Progenitor cell of endocrine pancreas (in vitro differentiated cells): Measurements from ENCODE around the gene ETFA. TPM values are rescaled to one million over a fixed set of nuclear protein-coding genes. Genes with fewer than 3 reads are reported as not detected.

Experiments used
- DNase-seq: peaks from one replicate; pipeline ENCODE4 v3.0.0; 2021; ENCODE audit warnings: low spot score; ENCODE audit not compliant: unreplicated experiment
- H3K27ac Mint-ChIP-seq: 2 replicates; pipeline ENCODE4 v1.8.0; 2021; ENCODE audit warnings: mild to moderate bottlenecking, moderate library complexity, mixed read lengths
- H3K27me3 Mint-ChIP-seq: 2 replicates; pipeline ENCODE4 v1.8.0; 2021; ENCODE audit warnings: mixed read lengths
- H3K36me3 Mint-ChIP-seq: 2 replicates; pipeline ENCODE4 v1.8.0; 2022; ENCODE audit warnings: mixed read lengths; ENCODE audit not compliant: insufficient read depth
- H3K4me1 Mint-ChIP-seq: 2 replicates; pipeline ENCODE4 v1.8.0; 2021; ENCODE audit warnings: low read depth, mixed read lengths
- H3K4me3 Mint-ChIP-seq: 2 replicates; pipeline ENCODE4 v1.8.0; 2021; ENCODE audit warnings: low read depth, mild to moderate bottlenecking, moderate library complexity, mixed read lengths
- H3K9me3 Mint-ChIP-seq: 2 replicates; pipeline ENCODE4 v1.8.0; 2021; ENCODE audit warnings: low read depth, mixed read lengths
- CTCF ChIP-seq: fragments of 200-600 bp; sonication (generic); IDR thresholded peaks from one replicate; pipeline ENCODE4 v1.5.0; 2021; ENCODE audit warnings: antibody characterized with exemption, mild to moderate bottlenecking; ENCODE audit not compliant: unreplicated experiment
- total RNA-seq: library from RNA; stranded (reverse); gene quantifications from 2 replicates; pipeline ENCODE4 v1.2.1, GENCODE V29; 2021

The ETFA gene
- total RNA-seq, 1 donor from 2014 or later: 105 TPM

GRCh38 chr15:76189106-76189505 lies 122.2 kb downstream of the ETFA start:
- Mint-ChIP-seq H3K9me3 (no peaks in the 10 kb centered on the region), H3K36me3 (no peaks in the 10 kb centered on the region), H3K27me3 (peaks cover 38% of the 10 kb centered on the region), H3K4me1 (peaks cover 17% of the 10 kb centered on the region), H3K27ac (no peak overlapping the region), H3K4me3 (no peak overlapping the region)
- TF ChIP-seq CTCF: no peak
- DNase-seq: no peak

- H3K36me3 Mint-ChIP-seq: no peaks in the 10 kb centered on the region
- peaks cover 31% of the 10 kb centered on the region for H3K27me3 Mint-ChIP-seq
- TF ChIP-seq CTCF: no peak
- peaks cover 17% of the 10 kb centered on the region for H3K4me1 Mint-ChIP-seq
- DNase-seq: no peak
- no peak overlapping the region for H3K4me3 Mint-ChIP-seq
- no peak overlapping the region for H3K27ac Mint-ChIP-seq
- no peaks in the 10 kb centered on the region for H3K9me3 Mint-ChIP-seq
Measured at GRCh38 chr15:76187163-76187562, 124.1 kb downstream of the ETFA start.

GRCh38 chr15:76185716-76186115 lies 125.6 kb downstream of the ETFA start:
- Mint-ChIP-seq H3K9me3 (no peaks in the 10 kb centered on the region), H3K27ac (no peak overlapping the region), H3K4me1 (peaks cover 15% of the 10 kb centered on the region), H3K4me3 (no peak overlapping the region), H3K27me3 (peaks cover 32% of the 10 kb centered on the region), H3K36me3 (no peaks in the 10 kb centered on the region)
- peak; percentile 47 for TF ChIP-seq CTCF
- no peak for DNase-seq

GRCh38 chr15:76184650-76185035 lies 126.6 kb downstream of the ETFA start:
- TF ChIP-seq CTCF: no peak
- Mint-ChIP-seq H3K36me3 (no peaks in the 10 kb centered on the region), H3K27ac (no peak overlapping the region), H3K27me3 (peaks cover 24% of the 10 kb centered on the region), H3K9me3 (no peaks in the 10 kb centered on the region), H3K4me1 (peaks cover 7% of the 10 kb centered on the region), H3K4me3 (no peak overlapping the region)
- no peak for DNase-seq

- no peak for DNase-seq
- Mint-ChIP-seq H3K27me3 (peaks cover 21% of the 10 kb centered on the region), H3K36me3 (no peaks in the 10 kb centered on the region), H3K4me1 (peaks cover 7% of the 10 kb centered on the region), H3K27ac (no peak overlapping the region), H3K9me3 (no peaks in the 10 kb centered on the region), H3K4me3 (no peak overlapping the region)
- no peak for TF ChIP-seq CTCF
Measured at GRCh38 chr15:76183930-76184649, 127.2 kb downstream of the ETFA start.
